SK-N-SH (cell line): ENCODE measurements around the gene ZSCAN22.

Experiments
- CTCF ChIP-seq: fragments of 200-600 bp; sonication (generic); IDR thresholded peaks from 2 replicates; pipeline ENCODE4 v1.6.1; 2017; ENCODE audit warnings: antibody characterized with exemption, mild to moderate bottlenecking, moderate library complexity
- GATA2 ChIP-seq: sonication (generic); formaldehyde crosslinking; IDR thresholded peaks from 2 replicates; pipeline ENCODE4 v1.5.0; 2020; ENCODE audit warnings: mild to moderate bottlenecking, missing genetic modification reagents
- RFX5 ChIP-seq: IDR thresholded peaks from 2 replicates; pipeline ENCODE4 v1.6.1; 2012; ENCODE audit warnings: mild to moderate bottlenecking, improper control_type of control experiment, low read length

GRCh38 chr19:58374200-58374599 lies 47.4 kb downstream of the ZSCAN22 start:
- TF ChIP-seq RFX5, result no peak
- no peak for TF ChIP-seq CTCF
- no peak for TF ChIP-seq GATA2 (CRISPR knock-in tag)
